ENCODE measurements around the gene SKIC2. TPM values are rescaled to one million over a fixed set of nuclear protein-coding genes. Genes with fewer than 3 reads are reported as not detected.
"Not testable (repeated sequence)": the region's sequence is repeated elsewhere in the genome, so short reads cannot be mapped to it uniquely, and the experiment has no call there.

Gene SKIC2
- total RNA-seq, 1 donor from 2014 or later = 52.5 TPM

- not testable (repeated sequence) for DNase-seq (ENCODE audit: low spot score)
These were observed 44.3 kb downstream of the SKIC2 start for GRCh38 chr6:32003301-32003700.

GRCh38 chr6:32004393-32004792, 45.4 kb downstream of the SKIC2 start:
- not testable (repeated sequence) for DNase-seq (ENCODE audit: low spot score)

GRCh38 chr6:32004864-32005537, 46.0 kb downstream of the SKIC2 start:
- not testable (repeated sequence) for DNase-seq (ENCODE audit: low spot score)

DNA sequence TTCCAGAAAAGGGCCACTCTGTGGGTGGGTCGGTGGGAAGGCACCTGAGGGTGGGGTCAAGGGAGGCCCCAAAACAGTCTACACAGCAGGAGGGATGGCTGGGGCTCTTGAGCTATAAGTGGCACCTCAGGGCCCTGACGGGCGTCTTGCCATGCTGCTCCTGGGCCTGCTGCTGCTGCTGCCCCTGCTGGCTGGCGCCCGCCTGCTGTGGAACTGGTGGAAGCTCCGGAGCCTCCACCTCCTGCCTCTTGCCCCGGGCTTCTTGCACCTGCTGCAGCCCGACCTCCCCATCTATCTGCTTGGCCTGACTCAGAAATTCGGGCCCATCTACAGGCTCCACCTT, 46.5 kb downstream of the SKIC2 start:
- DNase-seq (ENCODE audit: low spot score) = not testable (repeated sequence)

DNA sequence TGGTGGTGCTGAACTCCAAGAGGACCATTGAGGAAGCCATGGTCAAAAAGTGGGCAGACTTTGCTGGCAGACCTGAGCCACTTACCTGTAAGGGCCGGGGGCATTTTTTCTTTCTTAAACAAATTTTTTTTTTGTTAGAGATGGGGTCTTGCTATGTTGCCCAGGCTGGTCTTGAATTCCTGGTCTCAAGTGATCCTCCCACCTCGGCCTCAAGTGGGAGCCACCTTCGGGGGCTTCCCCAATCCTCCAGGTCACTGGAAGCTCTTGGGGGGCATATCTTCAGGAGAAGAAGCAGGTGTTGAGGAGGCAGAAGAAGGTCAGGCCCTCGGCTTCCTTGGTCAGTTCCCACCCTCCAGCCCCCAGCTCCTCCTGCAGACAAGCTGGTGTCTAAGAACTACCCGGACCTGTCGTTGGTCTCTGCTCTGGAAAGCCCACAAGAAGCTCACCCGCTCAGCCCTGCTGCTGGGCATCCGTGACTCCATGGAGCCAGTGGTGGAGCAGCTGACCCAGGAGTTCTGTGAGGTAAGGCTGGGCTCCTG, 47.1 kb downstream of the SKIC2 start:
- not testable (repeated sequence) for DNase-seq (ENCODE audit: low spot score)

GRCh38 chr6:32007086-32007485, 48.1 kb downstream of the SKIC2 start:
- not testable (repeated sequence) for DNase-seq (ENCODE audit: low spot score)

DNA sequence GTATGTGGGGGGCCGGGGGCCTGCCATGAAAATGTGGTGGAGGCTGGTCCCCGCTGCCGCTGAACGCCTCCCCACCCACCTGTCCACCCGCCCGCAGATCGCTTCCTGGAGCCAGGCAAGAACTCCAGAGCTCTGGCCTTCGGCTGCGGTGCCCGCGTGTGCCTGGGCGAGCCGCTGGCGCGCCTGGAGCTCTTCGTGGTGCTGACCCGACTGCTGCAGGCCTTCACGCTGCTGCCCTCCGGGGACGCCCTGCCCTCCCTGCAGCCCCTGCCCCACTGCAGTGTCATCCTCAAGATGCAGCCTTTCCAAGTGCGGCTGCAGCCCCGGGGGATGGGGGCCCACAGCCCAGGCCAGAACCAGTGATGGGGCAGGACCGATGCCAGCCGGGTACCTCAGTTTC, 49.1 kb downstream of the SKIC2 start:
- DNase-seq (ENCODE audit: low spot score) = not testable (repeated sequence)

DNA sequence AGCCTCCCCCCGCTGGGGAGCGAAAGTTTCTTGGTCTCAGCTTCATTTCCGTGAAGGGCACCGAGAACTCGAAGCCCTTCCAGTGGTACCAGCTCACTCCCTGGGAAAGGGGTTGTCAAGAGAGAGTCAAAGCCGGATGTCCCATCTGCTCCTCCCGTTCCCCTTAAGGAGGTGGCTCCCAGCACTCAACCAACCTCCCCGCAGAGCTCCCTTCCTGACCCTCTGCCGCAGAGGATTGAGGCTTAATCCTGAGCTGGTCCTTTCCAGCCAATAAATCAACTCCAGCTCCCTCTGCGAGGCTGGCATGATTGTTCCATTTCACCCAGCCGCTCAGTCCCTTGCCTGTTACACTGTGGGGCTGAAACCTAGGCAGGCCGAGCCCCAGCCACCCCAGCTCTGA, 49.6 kb downstream of the SKIC2 start:
- not testable (repeated sequence) for DNase-seq (ENCODE audit: low spot score)

DNA sequence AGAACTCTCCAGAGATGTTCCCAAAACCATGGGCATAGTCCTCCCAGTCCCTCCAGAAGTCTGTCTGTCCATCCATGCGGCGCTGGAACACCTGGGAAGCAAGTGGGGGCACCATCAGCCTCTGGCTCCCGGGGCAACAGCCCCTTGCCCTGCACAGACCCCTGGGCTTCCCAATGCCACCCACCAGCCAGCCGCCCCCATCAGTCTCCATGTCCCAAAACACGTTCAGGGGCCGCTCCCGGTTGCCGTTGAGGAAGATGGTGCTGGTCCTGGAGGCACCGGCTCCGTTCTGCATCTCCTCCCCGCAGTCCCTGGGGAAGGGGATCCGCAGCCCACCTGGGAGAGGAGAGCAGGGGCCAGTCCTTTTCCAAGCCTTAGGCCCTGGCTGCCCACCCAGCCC, 50.6 kb downstream of the SKIC2 start:
- DNase-seq (ENCODE audit: low spot score) = not testable (repeated sequence)

DNA sequence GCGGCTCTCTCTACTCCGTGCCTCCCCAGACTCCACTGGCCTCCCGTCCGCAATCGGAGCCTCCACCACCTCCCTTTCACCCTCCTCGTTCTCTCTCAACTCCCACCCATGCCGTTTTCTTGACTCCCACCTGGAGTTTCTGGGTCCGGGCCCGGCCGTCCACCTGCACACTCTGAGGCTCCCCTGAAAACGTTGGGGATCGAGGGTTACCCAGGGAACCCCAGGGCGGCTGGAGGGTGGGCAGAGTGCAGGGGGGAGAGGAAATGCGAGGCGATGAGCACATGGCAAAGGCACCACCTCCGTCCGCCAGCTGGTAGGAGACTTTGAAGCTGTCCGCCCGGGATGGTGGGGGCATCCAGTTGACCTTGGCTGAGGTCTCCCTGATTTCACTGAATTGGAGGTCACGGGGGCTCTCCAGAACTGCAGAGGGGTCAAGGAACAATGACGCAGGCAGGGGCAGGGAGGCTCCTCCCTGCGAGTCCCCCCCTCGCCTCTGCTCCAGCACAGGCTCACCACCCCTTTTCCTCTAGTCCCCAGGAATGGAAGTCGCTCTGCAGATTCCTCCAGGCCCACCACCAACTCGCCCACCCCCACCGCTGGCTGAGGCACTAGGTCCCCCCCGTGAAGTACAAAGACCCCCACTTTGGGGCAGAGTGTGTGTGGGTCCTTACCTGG, 52.0 kb downstream of the SKIC2 start:
- not testable (repeated sequence) for DNase-seq (ENCODE audit: low spot score)

GRCh38 chr6:32012941-32013617, 54.1 kb downstream of the SKIC2 start:
- not testable (repeated sequence) for DNase-seq (ENCODE audit: low spot score)

GRCh38 chr6:32013738-32014137, 54.8 kb downstream of the SKIC2 start:
- not testable (repeated sequence) for DNase-seq (ENCODE audit: low spot score)

- not testable (repeated sequence) for DNase-seq (ENCODE audit: low spot score)
These were observed 55.6 kb downstream of the SKIC2 start, which contains the start of gene C4B for GRCh38 chr6:32014547-32014946. Gene C4B (plus strand): TSS chr6:32014795. CDS start chr6:32014846, 51 bp downstream.

Small RNA genes lying within 50 kb of the gene (microRNA-seq; reads per million reads assigned to microRNA genes)
- not detected for gene MIR1236 (ENCODE audit: borderline number of aligned reads)

Other genes with a start within 250 kb of the SKIC2 start
- gene LY6G6D, start 243.8 kb upstream of the SKIC2 start, total RNA-seq = not detected
- gene LY6G6C, start 237.4 kb upstream of the SKIC2 start, total RNA-seq = not detected
- not detected for gene MPIG6B, start 235.8 kb upstream of the SKIC2 start, total RNA-seq
- 123 TPM for gene DDAH2, start 229.9 kb upstream of the SKIC2 start, total RNA-seq
- gene CLIC1, start 222.6 kb upstream of the SKIC2 start, total RNA-seq = 408 TPM
- gene MSH5, start 219.2 kb upstream of the SKIC2 start, total RNA-seq = 14.8 TPM
- gene SAPCD1, start 196.5 kb upstream of the SKIC2 start, total RNA-seq = 2.0 TPM
- gene VWA7, start 181.8 kb upstream of the SKIC2 start, total RNA-seq = 0.77 TPM
- gene VARS1, start 163.4 kb upstream of the SKIC2 start, total RNA-seq = 62.6 TPM
- gene LSM2, start 152.2 kb upstream of the SKIC2 start, total RNA-seq = 25.7 TPM
- gene HSPA1L, start 143.9 kb upstream of the SKIC2 start, total RNA-seq = 0.84 TPM
- 139 TPM for gene HSPA1A, start 143.6 kb upstream of the SKIC2 start, total RNA-seq
- gene HSPA1B, start 131.4 kb upstream of the SKIC2 start, total RNA-seq = 111 TPM
- 40.7 TPM for gene NEU1, start 96.4 kb upstream of the SKIC2 start, total RNA-seq
- gene SLC44A4, start 80.2 kb upstream of the SKIC2 start, total RNA-seq = 0.51 TPM
- gene EHMT2, start 61.5 kb upstream of the SKIC2 start, total RNA-seq = 28.4 TPM
- 2.9 TPM for gene ZBTB12, start 57.1 kb upstream of the SKIC2 start, total RNA-seq
- 60.8 TPM for gene C2, start 31.5 kb upstream of the SKIC2 start, total RNA-seq
- gene CFB, start 13.1 kb upstream of the SKIC2 start, total RNA-seq = 38.0 TPM
- gene NELFE, start 204 bp upstream of the SKIC2 start, total RNA-seq = 59.2 TPM
- 17.1 TPM for gene DXO, start 13.0 kb downstream of the SKIC2 start, total RNA-seq
- 36.2 TPM for gene C4A, start 22.9 kb downstream of the SKIC2 start, total RNA-seq
- gene C4B, start 55.6 kb downstream of the SKIC2 start, total RNA-seq = 32.7 TPM
- 0.45 TPM for gene CYP21A2, start 79.2 kb downstream of the SKIC2 start, total RNA-seq
- 187 TPM for gene TNXB, start 150.2 kb downstream of the SKIC2 start, total RNA-seq
- 46.6 TPM for gene ATF6B, start 169.1 kb downstream of the SKIC2 start, total RNA-seq
- gene FKBPL, start 171.1 kb downstream of the SKIC2 start, total RNA-seq = 4.3 TPM
- gene PRRT1, start 192.8 kb downstream of the SKIC2 start, total RNA-seq = 1.0 TPM
- gene PPT2, start 195.0 kb downstream of the SKIC2 start, total RNA-seq = 24.4 TPM
- gene EGFL8, start 205.4 kb downstream of the SKIC2 start, total RNA-seq = 15.5 TPM
- gene AGPAT1, start 216.9 kb downstream of the SKIC2 start, total RNA-seq = 39.9 TPM
- 32.3 TPM for gene RNF5, start 219.2 kb downstream of the SKIC2 start, total RNA-seq
- gene AGER, start 225.1 kb downstream of the SKIC2 start, total RNA-seq = 5.7 TPM
- gene PBX2, start 231.0 kb downstream of the SKIC2 start, total RNA-seq = 51.5 TPM
- gene GPSM3, start 233.5 kb downstream of the SKIC2 start, total RNA-seq = 39.2 TPM

Data from mesenteric fat pad (tissue), 1 donor.